IPS-18a (cell line): Measurements from ENCODE around the gene PHLDA3.
A peak's percentile ranks its signal among the peaks of the same experiment; 100 is the strongest.

Experiments
- H3K27ac ChIP-seq: one replicate; pipeline ENCODE4 v1.5.1; 2013; ENCODE audit warnings: low read length
- H3K27me3 ChIP-seq: one replicate; pipeline ENCODE4 v1.6.1; 2013; ENCODE audit warnings: mild to moderate bottlenecking, low read length; ENCODE audit not compliant: control insufficient read depth, insufficient read depth
- H3K36me3 ChIP-seq: one replicate; pipeline ENCODE4 v1.6.1; 2013; ENCODE audit warnings: low read depth, low read length; ENCODE audit not compliant: control insufficient read depth
- H3K4me1 ChIP-seq: one replicate; pipeline ENCODE4 v1.6.1; 2013; ENCODE audit warnings: low read depth, low read length; ENCODE audit not compliant: control insufficient read depth
- H3K4me3 ChIP-seq: one replicate; pipeline ENCODE4 v1.5.1; 2013; ENCODE audit warnings: low read length
- H3K9ac ChIP-seq: one replicate; pipeline ENCODE4 v1.6.1; 2013; ENCODE audit warnings: mild to moderate bottlenecking, low read length, moderate library complexity
- H3K9me3 ChIP-seq: one replicate; pipeline ENCODE4 v1.6.1; 2013; ENCODE audit warnings: low read depth, low read length; ENCODE audit not compliant: control insufficient read depth

PHLDA3 gene

GRCh38 chr1:201509601-201510374 lies 40.8 kb upstream of the PHLDA3 start:
- Histone ChIP-seq H3K4me3 (no peak overlapping the region), H3K9me3 (no peaks in the 10 kb centered on the region), H3K4me1 (peaks cover 14% of the 10 kb centered on the region), H3K36me3 (no peaks in the 10 kb centered on the region), H3K27me3 (no peaks in the 10 kb centered on the region), H3K27ac (no peak overlapping the region), H3K9ac (no peak overlapping the region)

GRCh38 chr1:201508809-201509208 lies 39.8 kb upstream of the PHLDA3 start:
- no peak overlapping the region for H3K9ac ChIP-seq
- H3K4me3 ChIP-seq: no peak overlapping the region
- no peaks in the 10 kb centered on the region for H3K36me3 ChIP-seq
- no peaks in the 10 kb centered on the region for H3K9me3 ChIP-seq
- no peaks in the 10 kb centered on the region for H3K27me3 ChIP-seq
- H3K4me1 ChIP-seq: peaks cover 18% of the 10 kb centered on the region
- H3K27ac ChIP-seq: no peak overlapping the region

- H3K36me3 ChIP-seq: no peaks in the 10 kb centered on the region
- H3K4me1 ChIP-seq: peaks cover 19% of the 10 kb centered on the region
- H3K9ac ChIP-seq: no peak overlapping the region
- no peaks in the 10 kb centered on the region for H3K27me3 ChIP-seq
- no peak overlapping the region for H3K27ac ChIP-seq
- H3K9me3 ChIP-seq: no peaks in the 10 kb centered on the region
- H3K4me3 ChIP-seq: no peak overlapping the region
These were observed 38.3 kb upstream of the PHLDA3 start for GRCh38 chr1:201507360-201507675.

DNA sequence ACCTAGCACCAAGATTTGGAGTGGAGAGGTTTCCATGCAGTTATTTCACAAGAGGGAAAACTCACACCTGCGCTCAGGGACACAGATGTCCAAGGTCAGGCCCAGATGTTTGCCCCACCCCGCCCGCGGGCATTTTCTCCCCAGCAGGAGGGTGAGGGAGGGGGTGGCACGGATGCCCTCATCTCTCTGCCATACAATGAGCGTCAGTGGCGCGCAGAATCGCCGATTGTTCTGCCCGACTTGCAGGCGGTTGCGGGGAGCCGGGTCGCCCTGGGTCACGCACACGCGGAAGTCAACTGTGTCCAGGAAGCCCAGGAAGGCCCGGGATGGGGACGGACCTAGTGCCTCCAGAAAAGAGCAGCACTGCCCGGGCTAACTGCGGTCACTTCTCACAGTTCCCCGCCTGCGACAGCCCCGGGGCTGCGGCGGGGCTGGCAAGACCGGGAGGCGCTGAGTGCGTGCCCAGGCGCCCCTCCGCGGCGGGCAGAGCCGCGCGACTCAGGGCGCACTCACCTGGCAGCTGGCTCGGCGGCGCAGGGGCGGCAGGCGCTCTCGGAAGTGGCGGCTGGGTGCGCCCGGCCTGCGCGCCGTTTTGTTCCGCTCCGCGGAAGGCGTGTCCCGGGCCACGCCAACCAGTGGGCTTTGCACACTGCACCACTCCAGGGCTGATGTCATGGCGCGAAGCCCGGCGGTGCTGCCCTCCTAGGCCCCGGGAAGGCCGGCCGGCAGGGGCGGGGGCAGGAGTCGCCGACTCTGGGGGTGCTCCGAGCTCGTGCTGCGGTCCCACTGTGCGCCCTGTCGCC lies 37.8 kb upstream of the PHLDA3 start, which contains the start of gene CSRP1:
CSRP1 (minus strand) TSS at position 567 of the 803 bp plus-strand sequence. CDS start 10,820 bp downstream, outside the sequence.
- Histone ChIP-seq H3K36me3 (no peaks in the 10 kb centered on the region), H3K9me3 (no peaks in the 10 kb centered on the region), H3K4me1 (peaks cover 17% of the 10 kb centered on the region), H3K4me3 (no peak within 1 kb of the TSS), H3K9ac (no peak within 1 kb of the TSS), H3K27me3 (no peaks in the 10 kb centered on the region), H3K27ac (no peak within 1 kb of the TSS)

DNA sequence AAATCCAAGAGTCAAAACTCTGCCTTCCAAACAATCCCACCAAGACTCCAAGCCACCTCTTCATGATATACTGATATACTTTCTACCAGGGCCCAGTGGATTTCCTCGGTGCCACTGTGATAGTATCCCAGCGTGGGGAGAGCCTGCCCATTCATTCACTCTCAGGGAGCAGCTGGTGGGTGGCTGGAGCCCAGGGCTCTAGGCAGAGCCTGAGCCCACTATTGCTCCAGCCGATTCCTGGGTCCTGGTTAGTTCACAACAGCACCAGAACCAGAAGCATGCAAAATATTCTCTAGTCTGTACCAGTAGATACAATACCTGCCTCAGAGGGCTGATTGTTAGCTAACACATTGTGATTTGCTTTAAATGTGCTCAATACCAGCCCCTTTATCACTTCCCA lies 37.1 kb upstream of the PHLDA3 start:
- no peak overlapping the region for H3K27ac ChIP-seq

DNA sequence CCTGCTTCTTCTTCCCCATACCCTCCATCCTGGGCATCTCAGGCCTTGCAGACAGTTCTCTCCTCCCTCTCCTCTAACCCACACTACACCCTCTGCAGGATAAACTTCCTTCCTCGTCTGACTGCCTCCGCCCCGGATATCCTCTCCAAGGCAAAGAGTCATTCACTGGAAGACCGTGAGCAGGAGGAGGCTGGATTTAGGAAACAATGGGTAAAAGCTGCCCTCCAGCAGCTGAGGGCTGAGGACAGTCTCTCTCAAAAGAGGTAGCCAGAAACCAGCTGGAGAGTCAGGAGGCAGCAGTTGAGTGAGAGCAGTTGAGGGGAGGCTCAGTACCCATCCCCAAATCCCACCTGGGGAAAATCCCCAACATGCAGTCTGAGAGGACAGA lies 36.5 kb upstream of the PHLDA3 start:
- no peak overlapping the region for H3K27ac ChIP-seq
- H3K27me3 ChIP-seq: no peaks in the 10 kb centered on the region
- H3K9ac ChIP-seq: no peak overlapping the region
- H3K36me3 ChIP-seq: no peaks in the 10 kb centered on the region
- H3K4me1 ChIP-seq: peaks cover 24% of the 10 kb centered on the region
- H3K9me3 ChIP-seq: no peaks in the 10 kb centered on the region
- no peak overlapping the region for H3K4me3 ChIP-seq

More for the DNA sequence above, 37.1 kb upstream of the PHLDA3 start:
- H3K4me1 ChIP-seq: peaks cover 18% of the 10 kb centered on the region
- no peaks in the 10 kb centered on the region for H3K27me3 ChIP-seq
- no peaks in the 10 kb centered on the region for H3K36me3 ChIP-seq
- no peak overlapping the region for H3K9ac ChIP-seq
- H3K4me3 ChIP-seq: no peak overlapping the region
- H3K9me3 ChIP-seq: no peaks in the 10 kb centered on the region

GRCh38 chr1:201504799-201505502 lies 36.0 kb upstream of the PHLDA3 start:
- Histone ChIP-seq H3K27me3 (no peaks in the 10 kb centered on the region), H3K9me3 (no peaks in the 10 kb centered on the region), H3K36me3 (no peaks in the 10 kb centered on the region), H3K9ac (no peak overlapping the region), H3K27ac (no peak overlapping the region), H3K4me1 (peaks cover 30% of the 10 kb centered on the region), H3K4me3 (no peak overlapping the region)

DNA sequence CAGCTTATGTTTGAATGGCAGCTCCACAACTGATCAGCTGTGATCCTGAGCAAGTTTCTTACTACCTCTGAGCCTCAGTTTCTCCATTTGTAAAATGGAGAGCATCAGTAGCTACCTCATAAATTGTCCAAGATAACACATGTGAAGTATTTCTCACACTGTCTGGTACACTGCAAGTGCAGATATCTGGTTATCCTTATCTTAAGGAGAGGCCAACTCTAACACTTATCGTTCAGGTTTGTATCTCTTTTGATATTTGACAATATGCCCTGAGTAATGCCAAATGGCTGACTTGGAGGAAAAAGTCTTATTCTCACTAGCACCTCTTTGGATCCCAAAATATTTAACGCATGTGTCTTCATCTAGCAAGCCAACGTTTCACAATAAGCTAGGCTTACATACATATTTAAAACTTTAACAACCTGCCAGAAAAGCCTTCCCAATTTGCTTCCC lies 35.2 kb upstream of the PHLDA3 start:
- Histone ChIP-seq H3K27ac (no peak overlapping the region), H3K36me3 (no peaks in the 10 kb centered on the region), H3K27me3 (no peaks in the 10 kb centered on the region), H3K9me3 (no peaks in the 10 kb centered on the region), H3K9ac (peak overlapping the region; percentile 10), H3K4me1 (peaks cover 31% of the 10 kb centered on the region), H3K4me3 (no peak overlapping the region)

GRCh38 chr1:201503397-201504176 lies 34.6 kb upstream of the PHLDA3 start:
- H3K27me3 ChIP-seq: no peaks in the 10 kb centered on the region
- H3K4me1 ChIP-seq: peaks cover 31% of the 10 kb centered on the region

DNA sequence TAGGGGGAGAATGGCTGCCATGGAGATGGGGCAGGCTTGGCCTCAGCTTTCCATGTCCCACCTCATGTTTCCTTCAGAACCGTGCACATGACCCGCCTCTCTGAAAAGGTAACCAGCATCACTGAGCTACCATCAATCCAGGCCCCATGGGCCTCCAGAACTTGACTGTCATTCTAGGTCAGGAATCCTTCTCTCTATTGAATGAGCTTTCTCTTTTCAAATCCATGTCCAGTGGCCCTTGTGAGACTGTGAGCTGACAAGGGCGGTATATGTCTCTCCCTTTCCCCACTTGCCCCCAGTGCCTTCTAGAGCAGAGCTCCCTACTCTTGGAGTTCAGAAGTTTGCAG lies 33.5 kb upstream of the PHLDA3 start:
- Histone ChIP-seq H3K9ac (no peak overlapping the region), H3K27ac (no peak overlapping the region), H3K36me3 (no peaks in the 10 kb centered on the region), H3K27me3 (no peaks in the 10 kb centered on the region), H3K4me3 (no peak overlapping the region), H3K4me1 (peaks cover 31% of the 10 kb centered on the region), H3K9me3 (no peaks in the 10 kb centered on the region)

More at GRCh38 chr1:201503397-201504176, 34.6 kb upstream of the PHLDA3 start:
- H3K27ac ChIP-seq: peak overlapping the region; percentile 44
- no peaks in the 10 kb centered on the region for H3K36me3 ChIP-seq
- peak overlapping the region; percentile 10 for H3K9ac ChIP-seq
- H3K4me3 ChIP-seq: peak overlapping the region; percentile 11
- H3K9me3 ChIP-seq: no peaks in the 10 kb centered on the region
